GM23338 (cell line): Measurements from ENCODE around the gene ARHGEF17. TPM values are rescaled to one million over a fixed set of nuclear protein-coding genes. Genes with fewer than 3 reads are reported as not detected.

Experiments used
- ATAC-seq: fragments of 200-7000 bp; cut with Tn5 transposase; 3 replicates; pipeline ENCODE4 v1.9.1; 2020
- DNase-seq: peaks from one replicate; pipeline ENCODE4 v3.0.0-alpha.2; 2015; ENCODE audit warnings: low spot score
- H2AFZ ChIP-seq: fragments of 200-600 bp; sonication (generic); 2 replicates; pipeline ENCODE4 v1.8.0; 2016; ENCODE audit warnings: antibody characterized with exemption, mild to moderate bottlenecking, moderate library complexity
- H3F3A ChIP-seq: fragments of 200-600 bp; sonication (generic); replicated peaks from 2 replicates; pipeline ENCODE4 v1.8.0; 2017; ENCODE audit warnings: antibody characterized with exemption, mixed run types, low read depth
- H3K27ac ChIP-seq: fragments of 200-600 bp; sonication (generic); 2 replicates; pipeline ENCODE4 v1.6.1; 2016; ENCODE audit warnings: low read depth
- H3K27me3 ChIP-seq: fragments of 200-600 bp; sonication (generic); 2 replicates; pipeline ENCODE4 v1.8.0; 2016; ENCODE audit warnings: mild to moderate bottlenecking, mixed run types, moderate library complexity; ENCODE audit not compliant: insufficient read depth
- H3K36me3 ChIP-seq: fragments of 200-600 bp; sonication (generic); 2 replicates; pipeline ENCODE4 v1.8.0; 2016; ENCODE audit warnings: mild to moderate bottlenecking; ENCODE audit not compliant: insufficient read depth
- H3K4me1 ChIP-seq: fragments of 200-600 bp; sonication (generic); 2 replicates; pipeline ENCODE4 v1.8.0; 2016; ENCODE audit warnings: mild to moderate bottlenecking, moderate library complexity; ENCODE audit not compliant: insufficient read depth
- H3K4me2 ChIP-seq: fragments of 200-600 bp; sonication (generic); 2 replicates; pipeline ENCODE4 v1.7.1; 2017; ENCODE audit warnings: mixed run types
- H3K4me3 ChIP-seq: fragments of 200-600 bp; sonication (generic); 2 replicates; pipeline ENCODE4 v1.6.1; 2016; ENCODE audit warnings: mixed run types
- H3K79me2 ChIP-seq: fragments of 200-600 bp; sonication (generic); replicated peaks from 2 replicates; pipeline ENCODE4 v1.8.0; 2017; ENCODE audit warnings: mild to moderate bottlenecking; ENCODE audit not compliant: insufficient read depth
- H3K9me2 ChIP-seq: fragments of 200-600 bp; sonication (generic); 2 replicates; pipeline ENCODE4 v1.8.0; 2017; ENCODE audit not compliant: insufficient read depth
- H4K20me1 ChIP-seq: fragments of 200-600 bp; sonication (generic); replicated peaks from 2 replicates; pipeline ENCODE4 v1.8.0; 2017; ENCODE audit warnings: mild to moderate bottlenecking; ENCODE audit not compliant: insufficient read depth
- H3K27ac Mint-ChIP-seq: 2 replicates; pipeline ENCODE4 v1.8.0; 2020; ENCODE audit warnings: inconsistent platforms, mild to moderate bottlenecking, moderate library complexity, mixed read lengths
- H3K27me3 Mint-ChIP-seq: 3 replicates; pipeline ENCODE4 v1.8.0; 2022; ENCODE audit warnings: low read depth, mild to moderate bottlenecking, moderate library complexity, mixed read lengths, inconsistent platforms; ENCODE audit not compliant: insufficient read depth, poor library complexity
- H3K36me3 Mint-ChIP-seq: 3 replicates; pipeline ENCODE4 v1.8.0; 2021; ENCODE audit warnings: low read depth, mild to moderate bottlenecking, inconsistent platforms, moderate library complexity, mixed read lengths
- H3K4me1 Mint-ChIP-seq: 3 replicates; pipeline ENCODE4 v1.8.0; 2020; ENCODE audit warnings: mild to moderate bottlenecking, inconsistent platforms, mixed read lengths
- H3K4me3 Mint-ChIP-seq: 3 replicates; pipeline ENCODE4 v1.8.0; 2021; ENCODE audit warnings: moderate library complexity, mild to moderate bottlenecking, inconsistent platforms, mixed read lengths
- H3K9me3 Mint-ChIP-seq: 3 replicates; pipeline ENCODE4 v1.8.0; 2020; ENCODE audit warnings: moderate library complexity, mild to moderate bottlenecking, inconsistent platforms, mixed read lengths
- CREB1 ChIP-seq: fragments of 250-450 bp; sonication (Bioruptor Pico); IDR thresholded peaks from 2 replicates; pipeline ENCODE4 v1.5.0; 2020; ENCODE audit warnings: low read depth, mild to moderate bottlenecking, moderate library complexity
- EZH2 ChIP-seq: fragments of 200-600 bp; sonication (generic); IDR thresholded peaks from one replicate; pipeline ENCODE4 v1.8.0; 2017; ENCODE audit warnings: antibody characterized with exemption, mild to moderate bottlenecking, low read depth; ENCODE audit not compliant: unreplicated experiment
- EZH2phosphoT487 ChIP-seq: fragments of 200-600 bp; sonication (generic); IDR thresholded peaks from one replicate; pipeline ENCODE4 v1.8.1; 2018; ENCODE audit warnings: antibody characterized with exemption; ENCODE audit not compliant: unreplicated experiment
- STAT1 ChIP-seq: IDR thresholded peaks from one replicate; pipeline ENCODE4 v1.6.1; 2016; ENCODE audit warnings: antibody characterized with exemption; ENCODE audit not compliant: unreplicated experiment
- ZNF114 ChIP-seq: fragments of 250-450 bp; sonication (Bioruptor Pico); IDR thresholded peaks from 2 replicates; pipeline ENCODE4 v1.5.0; 2020; ENCODE audit warnings: mild to moderate bottlenecking, moderate library complexity
- polyA plus RNA-seq: library from polyadenylated mRNA; unstranded; fragments of >200 nt; fragmentation: Nextera tagmentation; extraction: Ambion mirVana; gene quantifications from 2 replicates; pipeline ENCODE4 v1.2.1, GENCODE V29; 2016
- total RNA-seq: library from RNA; depleted of rRNA; stranded (reverse); fragments of >200 nt; shearing (Covaris generic); gene quantifications from 2 replicates; pipeline ENCODE4 v1.2.3, GENCODE V29; 2014
- TF ChIP-seq, protein P1 (sequence below): IDR thresholded peaks from 2 replicates; pipeline ENCODE4 v1.6.1; 2016; ENCODE audit warnings: antibody characterized with exemption
- TF ChIP-seq, protein P2 (sequence below): fragments of 250-450 bp; sonication (Bioruptor Pico); IDR thresholded peaks from 2 replicates; pipeline ENCODE4 v1.5.0; 2020; ENCODE audit warnings: mild to moderate bottlenecking, moderate library complexity

ARHGEF17 gene
- total and polyA plus RNA-seq, 2 experiments from 2014 or later: 2.9 to 15.0 TPM

DNA sequence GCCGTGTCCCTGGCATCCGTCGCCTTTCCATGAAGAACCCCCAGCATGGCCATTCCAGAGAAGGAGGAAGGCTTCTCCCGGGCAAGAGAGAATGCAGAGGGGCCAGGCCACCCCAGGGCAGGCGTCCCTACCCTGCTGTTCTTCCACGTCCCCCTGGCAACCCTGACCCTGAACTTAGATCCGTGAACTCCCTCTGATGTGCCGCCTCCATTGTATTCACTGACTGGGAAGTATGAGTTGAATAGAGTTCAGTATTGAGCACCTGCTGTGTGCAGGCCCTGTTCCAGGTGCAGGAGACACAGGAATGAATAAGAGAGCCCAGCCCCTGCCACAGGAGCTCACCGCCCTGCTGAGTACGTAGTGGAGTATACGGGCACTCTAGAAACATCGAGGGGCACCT, 39.0 kb downstream of the ARHGEF17 start:
- no peaks in the 10 kb centered on the region for H3K79me2 ChIP-seq
- no peak for DNase-seq
- H3K9me2 ChIP-seq: no peaks in the 10 kb centered on the region
- H3K4me3 ChIP-seq: no peak overlapping the region
- ATAC-seq: no peak
- peaks cover 6% of the 10 kb centered on the region; the same call in 1 of the 2 replicates for H3K4me1 ChIP-seq
- no peak overlapping the region for H2AFZ ChIP-seq
- H3K4me2 ChIP-seq: no peak overlapping the region
- H4K20me1 ChIP-seq: peaks cover 12% of the 10 kb centered on the region; the same call in 1 of the 2 replicates
- H3F3A ChIP-seq: no peaks in the 10 kb centered on the region; the same call in 1 of the 2 replicates
- H3K36me3 Mint-ChIP-seq: no peaks in the 10 kb centered on the region; the same call in 2 of the 3 replicates
- no peak overlapping the region for H3K4me3 Mint-ChIP-seq
- TF ChIP-seq STAT1 (no peak), EZH2phosphoT487 (no peak), ZNF114 (CRISPR knock-in tag) (no peak), CREB1 (CRISPR knock-in tag) (no peak), EZH2 (no peak)
- TF ChIP-seq, protein P1, sequence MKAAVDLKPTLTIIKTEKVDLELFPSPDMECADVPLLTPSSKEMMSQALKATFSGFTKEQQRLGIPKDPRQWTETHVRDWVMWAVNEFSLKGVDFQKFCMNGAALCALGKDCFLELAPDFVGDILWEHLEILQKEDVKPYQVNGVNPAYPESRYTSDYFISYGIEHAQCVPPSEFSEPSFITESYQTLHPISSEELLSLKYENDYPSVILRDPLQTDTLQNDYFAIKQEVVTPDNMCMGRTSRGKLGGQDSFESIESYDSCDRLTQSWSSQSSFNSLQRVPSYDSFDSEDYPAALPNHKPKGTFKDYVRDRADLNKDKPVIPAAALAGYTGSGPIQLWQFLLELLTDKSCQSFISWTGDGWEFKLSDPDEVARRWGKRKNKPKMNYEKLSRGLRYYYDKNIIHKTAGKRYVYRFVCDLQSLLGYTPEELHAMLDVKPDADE: no peak
- TF ChIP-seq, protein P2, sequence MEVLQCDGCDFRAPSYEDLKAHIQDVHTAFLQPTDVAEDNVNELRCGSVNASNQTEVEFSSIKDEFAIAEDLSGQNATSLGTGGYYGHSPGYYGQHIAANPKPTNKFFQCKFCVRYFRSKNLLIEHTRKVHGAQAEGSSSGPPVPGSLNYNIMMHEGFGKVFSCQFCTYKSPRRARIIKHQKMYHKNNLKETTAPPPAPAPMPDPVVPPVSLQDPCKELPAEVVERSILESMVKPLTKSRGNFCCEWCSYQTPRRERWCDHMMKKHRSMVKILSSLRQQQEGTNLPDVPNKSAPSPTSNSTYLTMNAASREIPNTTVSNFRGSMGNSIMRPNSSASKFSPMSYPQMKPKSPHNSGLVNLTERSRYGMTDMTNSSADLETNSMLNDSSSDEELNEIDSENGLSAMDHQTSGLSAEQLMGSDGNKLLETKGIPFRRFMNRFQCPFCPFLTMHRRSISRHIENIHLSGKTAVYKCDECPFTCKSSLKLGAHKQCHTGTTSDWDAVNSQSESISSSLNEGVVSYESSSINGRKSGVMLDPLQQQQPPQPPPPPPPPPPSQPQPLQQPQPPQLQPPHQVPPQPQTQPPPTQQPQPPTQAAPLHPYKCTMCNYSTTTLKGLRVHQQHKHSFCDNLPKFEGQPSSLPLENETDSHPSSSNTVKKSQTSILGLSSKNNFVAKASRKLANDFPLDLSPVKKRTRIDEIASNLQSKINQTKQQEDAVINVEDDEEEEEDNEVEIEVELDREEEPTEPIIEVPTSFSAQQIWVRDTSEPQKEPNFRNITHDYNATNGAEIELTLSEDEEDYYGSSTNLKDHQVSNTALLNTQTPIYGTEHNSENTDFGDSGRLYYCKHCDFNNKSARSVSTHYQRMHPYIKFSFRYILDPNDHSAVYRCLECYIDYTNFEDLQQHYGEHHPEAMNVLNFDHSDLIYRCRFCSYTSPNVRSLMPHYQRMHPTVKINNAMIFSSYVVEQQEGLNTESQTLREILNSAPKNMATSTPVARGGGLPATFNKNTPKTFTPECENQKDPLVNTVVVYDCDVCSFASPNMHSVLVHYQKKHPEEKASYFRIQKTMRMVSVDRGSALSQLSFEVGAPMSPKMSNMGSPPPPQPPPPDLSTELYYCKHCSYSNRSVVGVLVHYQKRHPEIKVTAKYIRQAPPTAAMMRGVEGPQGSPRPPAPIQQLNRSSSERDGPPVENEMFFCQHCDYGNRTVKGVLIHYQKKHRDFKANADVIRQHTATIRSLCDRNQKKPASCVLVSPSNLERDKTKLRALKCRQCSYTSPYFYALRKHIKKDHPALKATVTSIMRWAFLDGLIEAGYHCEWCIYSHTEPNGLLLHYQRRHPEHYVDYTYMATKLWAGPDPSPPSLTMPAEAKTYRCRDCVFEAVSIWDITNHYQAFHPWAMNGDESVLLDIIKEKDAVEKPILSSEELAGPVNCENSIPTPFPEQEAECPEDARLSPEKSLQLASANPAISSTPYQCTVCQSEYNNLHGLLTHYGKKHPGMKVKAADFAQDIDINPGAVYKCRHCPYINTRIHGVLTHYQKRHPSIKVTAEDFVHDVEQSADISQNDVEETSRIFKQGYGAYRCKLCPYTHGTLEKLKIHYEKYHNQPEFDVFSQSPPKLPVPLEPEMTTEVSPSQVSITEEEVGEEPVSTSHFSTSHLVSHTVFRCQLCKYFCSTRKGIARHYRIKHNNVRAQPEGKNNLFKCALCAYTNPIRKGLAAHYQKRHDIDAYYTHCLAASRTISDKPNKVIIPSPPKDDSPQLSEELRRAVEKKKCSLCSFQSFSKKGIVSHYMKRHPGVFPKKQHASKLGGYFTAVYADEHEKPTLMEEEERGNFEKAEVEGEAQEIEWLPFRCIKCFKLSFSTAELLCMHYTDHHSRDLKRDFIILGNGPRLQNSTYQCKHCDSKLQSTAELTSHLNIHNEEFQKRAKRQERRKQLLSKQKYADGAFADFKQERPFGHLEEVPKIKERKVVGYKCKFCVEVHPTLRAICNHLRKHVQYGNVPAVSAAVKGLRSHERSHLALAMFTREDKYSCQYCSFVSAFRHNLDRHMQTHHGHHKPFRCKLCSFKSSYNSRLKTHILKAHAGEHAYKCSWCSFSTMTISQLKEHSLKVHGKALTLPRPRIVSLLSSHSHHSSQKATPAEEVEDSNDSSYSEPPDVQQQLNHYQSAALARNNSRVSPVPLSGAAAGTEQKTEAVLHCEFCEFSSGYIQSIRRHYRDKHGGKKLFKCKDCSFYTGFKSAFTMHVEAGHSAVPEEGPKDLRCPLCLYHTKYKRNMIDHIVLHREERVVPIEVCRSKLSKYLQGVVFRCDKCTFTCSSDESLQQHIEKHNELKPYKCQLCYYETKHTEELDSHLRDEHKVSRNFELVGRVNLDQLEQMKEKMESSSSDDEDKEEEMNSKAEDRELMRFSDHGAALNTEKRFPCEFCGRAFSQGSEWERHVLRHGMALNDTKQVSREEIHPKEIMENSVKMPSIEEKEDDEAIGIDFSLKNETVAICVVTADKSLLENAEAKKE: no peak
- H3K9me3 Mint-ChIP-seq: no peaks in the 10 kb centered on the region
- H3K36me3 ChIP-seq: no peaks in the 10 kb centered on the region
- no peak overlapping the region for H3K27ac Mint-ChIP-seq
- H3K27me3 ChIP-seq: peaks cover 13% of the 10 kb centered on the region
- H3K27ac ChIP-seq: no peak overlapping the region
- H3K27me3 Mint-ChIP-seq: peaks cover 24% of the 10 kb centered on the region
- peaks cover 15% of the 10 kb centered on the region; the same call in 2 of the 3 replicates for H3K4me1 Mint-ChIP-seq
